ENCODE measurements around the gene EPS8L3.

DNA sequence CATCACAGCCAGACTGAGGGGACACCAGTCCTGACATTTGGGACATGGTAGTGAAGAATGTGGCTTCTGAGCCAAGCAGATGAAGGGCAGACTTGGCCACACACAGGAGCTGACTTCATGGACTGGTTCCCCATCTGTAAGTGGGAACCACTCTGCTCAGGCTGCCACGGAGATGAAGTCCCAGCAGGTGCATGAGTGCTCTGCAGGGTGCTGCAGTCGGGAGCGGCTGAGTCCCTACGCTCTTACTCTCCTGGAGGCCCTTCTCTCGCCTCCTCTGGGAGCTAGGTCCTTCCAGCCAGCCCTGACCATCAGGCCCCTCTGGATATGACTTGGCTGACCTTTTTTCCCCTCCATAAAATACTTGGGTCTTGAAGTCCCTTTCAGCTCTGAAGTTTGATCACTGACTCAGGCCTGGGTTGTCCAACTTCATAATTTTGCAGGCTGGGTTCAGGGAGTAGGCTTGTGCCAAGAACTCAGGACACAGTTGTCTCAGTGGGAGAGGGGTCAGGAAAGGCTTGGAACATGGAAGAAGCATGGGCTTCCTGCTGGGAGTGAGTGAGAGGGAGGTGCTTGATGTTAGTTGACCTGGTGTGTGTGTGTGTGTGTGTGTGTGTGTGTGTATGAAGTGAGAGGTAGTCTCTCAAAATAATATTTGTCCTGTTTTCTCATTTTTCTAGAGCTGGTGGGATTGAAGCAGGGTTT, 21.0 kb upstream of the EPS8L3 start:
- TF ChIP-seq, protein P1, sequence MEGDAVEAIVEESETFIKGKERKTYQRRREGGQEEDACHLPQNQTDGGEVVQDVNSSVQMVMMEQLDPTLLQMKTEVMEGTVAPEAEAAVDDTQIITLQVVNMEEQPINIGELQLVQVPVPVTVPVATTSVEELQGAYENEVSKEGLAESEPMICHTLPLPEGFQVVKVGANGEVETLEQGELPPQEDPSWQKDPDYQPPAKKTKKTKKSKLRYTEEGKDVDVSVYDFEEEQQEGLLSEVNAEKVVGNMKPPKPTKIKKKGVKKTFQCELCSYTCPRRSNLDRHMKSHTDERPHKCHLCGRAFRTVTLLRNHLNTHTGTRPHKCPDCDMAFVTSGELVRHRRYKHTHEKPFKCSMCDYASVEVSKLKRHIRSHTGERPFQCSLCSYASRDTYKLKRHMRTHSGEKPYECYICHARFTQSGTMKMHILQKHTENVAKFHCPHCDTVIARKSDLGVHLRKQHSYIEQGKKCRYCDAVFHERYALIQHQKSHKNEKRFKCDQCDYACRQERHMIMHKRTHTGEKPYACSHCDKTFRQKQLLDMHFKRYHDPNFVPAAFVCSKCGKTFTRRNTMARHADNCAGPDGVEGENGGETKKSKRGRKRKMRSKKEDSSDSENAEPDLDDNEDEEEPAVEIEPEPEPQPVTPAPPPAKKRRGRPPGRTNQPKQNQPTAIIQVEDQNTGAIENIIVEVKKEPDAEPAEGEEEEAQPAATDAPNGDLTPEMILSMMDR (conservative IDR thresholded peaks at IDR 0.05; ENCODE audit: low read depth, low read length) = no peak
- no peak for TF ChIP-seq EZH2 (IDR thresholded peaks at IDR 0.05; ENCODE audit: borderline replicate concordance, low read depth, low read length, poor library complexity, severe bottlenecking)

Data from A673 (cell line).